Left renal cortex interstitium (tissue), 4 donors: ENCODE measurements around the gene RPUSD2. TPM values are rescaled to one million over a fixed set of nuclear protein-coding genes. Genes with fewer than 3 reads are reported as not detected.

Experiments
- DNase-seq, 4 donors: peaks; one replicate each; pipeline ENCODE4 v3.0.0-alpha.2; 2013; ENCODE audit warnings: low read depth in 4 of 4, low spot score in 2 of 4, missing footprints in 1 of 4
- polyA plus RNA-seq, 4 donors: library from polyadenylated mRNA; unstranded; fragments of 120-200 nt; gene quantifications; one replicate each; pipeline ENCODE4 v1.2.1, GENCODE V29; 2013; ENCODE audit not compliant: insufficient read length in 4 of 4

RPUSD2 gene
- polyA plus RNA-seq, 4 donors, result 9.8 to 14.3 (median 11.8) TPM

DNA sequence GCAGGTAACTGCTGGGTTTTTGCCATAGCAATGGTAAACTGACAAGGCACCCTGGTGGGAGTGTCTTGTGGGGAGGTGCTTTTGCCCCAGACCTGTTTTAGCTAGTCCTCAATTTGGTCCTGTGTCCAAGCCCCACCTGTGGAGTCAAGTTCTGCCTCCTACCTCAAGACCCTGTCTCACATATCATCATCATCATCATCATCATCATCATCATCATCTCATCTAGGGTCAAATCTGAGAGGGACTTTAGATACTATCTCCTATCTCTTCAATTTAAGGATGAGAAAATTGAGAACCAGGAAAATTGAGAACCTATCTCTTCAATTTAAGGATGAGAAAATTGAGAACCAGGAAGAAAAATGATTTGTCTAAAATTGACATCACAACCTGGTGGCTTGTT is 34.8 kb downstream of the RPUSD2 start:
- no peak for DNase-seq

DNA sequence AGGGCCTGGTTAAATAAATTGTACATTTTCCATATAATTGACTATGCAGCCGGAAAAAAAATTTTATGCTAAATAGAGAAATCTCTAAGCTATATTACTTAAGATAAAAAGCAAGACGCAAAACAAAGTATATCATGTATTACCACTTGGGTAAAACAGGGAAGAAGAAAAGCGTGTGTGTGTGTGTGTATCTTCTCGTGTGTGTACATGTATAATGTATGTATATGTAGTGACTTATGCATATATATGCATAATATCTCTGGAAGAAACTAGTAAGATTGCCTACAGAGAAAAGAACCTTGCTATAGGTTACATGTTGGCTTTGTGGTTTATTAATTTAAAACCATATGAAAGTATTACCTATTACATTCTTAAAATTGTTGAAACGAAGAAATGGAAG is 44.0 kb downstream of the RPUSD2 start:
- DNase-seq, result no peak

- no peak for DNase-seq
Measured at GRCh38 chr15:40618023-40618422, 48.9 kb downstream of the RPUSD2 start.

GRCh38 chr15:40618906-40619305 is 49.8 kb downstream of the RPUSD2 start:
- no peak for DNase-seq

DNA sequence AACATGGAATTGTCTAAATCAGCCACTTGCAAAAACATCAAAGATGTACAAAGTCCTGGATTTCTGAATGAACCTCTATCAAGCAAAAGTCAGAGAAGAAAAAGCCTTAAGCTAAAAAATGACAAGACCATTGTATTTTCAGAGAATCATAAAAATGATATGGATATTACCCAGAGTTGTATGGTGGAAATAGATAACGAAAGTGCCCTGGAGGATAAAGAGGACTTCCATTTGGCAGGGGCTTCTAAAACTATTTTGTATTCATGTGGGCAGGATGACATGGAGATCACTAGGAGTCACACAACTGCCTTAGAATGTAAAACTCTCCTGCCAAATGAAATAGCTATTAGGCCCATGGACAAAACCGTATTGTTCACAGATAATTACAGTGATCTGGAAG is 54.3 kb downstream of the RPUSD2 start:
- DNase-seq, result no peak

Other genes starting within 250 kb of the RPUSD2 start
- 10 to 100 TPM; 14.7 to 20.0 (median 17.9) TPM for gene INAFM2, start 245.6 kb upstream of the RPUSD2 start, polyA plus RNA-seq
- gene CCDC9B, start 228.4 kb upstream of the RPUSD2 start, polyA plus RNA-seq, result 10 to 100 TPM in 1 of 4 donors, 1 to 10 TPM in 3; 4.0 to 14.7 (median 8.0) TPM
- not detected for gene PHGR1, start 218.3 kb upstream of the RPUSD2 start, polyA plus RNA-seq
- gene DISP2, start 211.1 kb upstream of the RPUSD2 start, polyA plus RNA-seq, result 1 to 10 TPM in 1 of 4 donors, under 1 TPM in 3; 0.35 to 1.1 (median 0.64) TPM
- gene KNSTRN, start 186.6 kb upstream of the RPUSD2 start, polyA plus RNA-seq, result 10 to 100 TPM; 28.8 to 38.4 (median 34.7) TPM
- gene IVD, start 163.5 kb upstream of the RPUSD2 start, polyA plus RNA-seq, result 100 to 1,000 TPM in 1 of 4 donors, 10 to 100 TPM in 3; 57.7 to 102 (median 83.1) TPM
- 10 to 100 TPM; 18.7 to 27.8 (median 26.1) TPM for gene BAHD1, start 128.3 kb upstream of the RPUSD2 start, polyA plus RNA-seq
- 10 to 100 TPM; 31.5 to 48.4 (median 35.0) TPM for gene CHST14, start 98.3 kb upstream of the RPUSD2 start, polyA plus RNA-seq
- gene CCDC32, start 4.3 kb upstream of the RPUSD2 start, polyA plus RNA-seq, result 10 to 100 TPM; 22.4 to 28.8 (median 25.7) TPM
- 10 to 100 TPM; 14.6 to 28.5 (median 20.8) TPM for gene KNL1, start 24.9 kb downstream of the RPUSD2 start, polyA plus RNA-seq
- gene RAD51, start 125.9 kb downstream of the RPUSD2 start, polyA plus RNA-seq, result 10 to 100 TPM; 12.5 to 14.0 (median 13.2) TPM
- 10 to 100 TPM; 35.7 to 45.7 (median 43.2) TPM for gene RMDN3, start 186.0 kb downstream of the RPUSD2 start, polyA plus RNA-seq
- gene GCHFR, start 194.8 kb downstream of the RPUSD2 start, polyA plus RNA-seq, result 10 to 100 TPM; 41.0 to 51.6 (median 47.2) TPM
- 1 to 10 TPM; 1.6 to 4.9 (median 3.2) TPM for gene C15orf62, start 200.7 kb downstream of the RPUSD2 start, polyA plus RNA-seq
- gene ZFYVE19, start 237.8 kb downstream of the RPUSD2 start, polyA plus RNA-seq, result 10 to 100 TPM; 24.9 to 34.9 (median 28.5) TPM
- 10 to 100 TPM; 38.0 to 45.4 (median 41.7) TPM for gene DNAJC17, start 238.2 kb downstream of the RPUSD2 start, polyA plus RNA-seq